RWPE1 (cell line): Measurements from ENCODE around the gene COLGALT1.
"Not testable (repeated sequence)": the region's sequence is repeated elsewhere in the genome, so short reads cannot be mapped to it uniquely, and the experiment has no call there.

Source experiments
- CTCF ChIA-PET: fragments of 350-600 bp; sonication (Branson Sonifier 250); formaldehyde crosslinking; extraction: SDS; loops from one replicate; lab custom pipeline; 2021; lab: Yijun Ruan, JAX
- POLR2A ChIA-PET: fragments of 400-600 bp; formaldehyde crosslinking; extraction: SDS; loops from one replicate; lab custom pipeline; 2020; ENCODE audit warnings: antibody characterized with exemption; ENCODE audit not compliant: low non-redundant PET; lab: Yijun Ruan, JAX
- DNase-seq: peaks from one replicate; pipeline ENCODE4 v3.0.0; 2012; ENCODE audit warnings: low spot score
- H3K27ac ChIP-seq: fragments of 450-650 bp; 2 replicates; pipeline ENCODE4 v1.5.1; 2017
- TF ChIP-seq, protein P1 (sequence below): fragments of 450-650 bp; conservative IDR thresholded peaks from 2 replicates; pipeline ENCODE4 v1.5.1; 2017; ENCODE audit warnings: low read depth, mild to moderate bottlenecking

COLGALT1 gene

DNA sequence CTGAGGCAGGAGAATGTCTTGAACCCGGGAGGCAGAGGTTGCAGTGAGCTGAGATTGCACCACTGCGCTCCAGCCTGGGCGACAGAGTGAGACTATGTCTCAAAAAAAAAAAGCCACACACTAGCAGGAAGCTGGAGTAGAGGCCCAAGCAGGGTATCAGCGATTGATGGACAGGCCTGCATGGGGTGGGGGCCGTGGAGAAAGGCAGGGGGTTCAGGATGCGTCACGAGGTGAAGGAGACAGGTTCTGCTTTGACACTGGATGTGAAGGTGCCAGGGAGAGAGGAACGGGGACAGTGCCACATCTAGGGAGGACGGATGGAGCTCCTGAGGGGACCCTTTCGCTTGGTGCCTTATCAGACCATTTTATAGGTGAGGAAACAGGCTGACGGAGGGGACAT lies 7.1 kb downstream of the COLGALT1 start:
- CTCF ChIA-PET = interaction anchor here (0.6 to 2.8 kb wide), 2 partner anchors 11 to 232 kb away, joined by 3 to 11 read pairs; no protein-coding TSS in a partner anchor
- TF ChIP-seq, protein P1, sequence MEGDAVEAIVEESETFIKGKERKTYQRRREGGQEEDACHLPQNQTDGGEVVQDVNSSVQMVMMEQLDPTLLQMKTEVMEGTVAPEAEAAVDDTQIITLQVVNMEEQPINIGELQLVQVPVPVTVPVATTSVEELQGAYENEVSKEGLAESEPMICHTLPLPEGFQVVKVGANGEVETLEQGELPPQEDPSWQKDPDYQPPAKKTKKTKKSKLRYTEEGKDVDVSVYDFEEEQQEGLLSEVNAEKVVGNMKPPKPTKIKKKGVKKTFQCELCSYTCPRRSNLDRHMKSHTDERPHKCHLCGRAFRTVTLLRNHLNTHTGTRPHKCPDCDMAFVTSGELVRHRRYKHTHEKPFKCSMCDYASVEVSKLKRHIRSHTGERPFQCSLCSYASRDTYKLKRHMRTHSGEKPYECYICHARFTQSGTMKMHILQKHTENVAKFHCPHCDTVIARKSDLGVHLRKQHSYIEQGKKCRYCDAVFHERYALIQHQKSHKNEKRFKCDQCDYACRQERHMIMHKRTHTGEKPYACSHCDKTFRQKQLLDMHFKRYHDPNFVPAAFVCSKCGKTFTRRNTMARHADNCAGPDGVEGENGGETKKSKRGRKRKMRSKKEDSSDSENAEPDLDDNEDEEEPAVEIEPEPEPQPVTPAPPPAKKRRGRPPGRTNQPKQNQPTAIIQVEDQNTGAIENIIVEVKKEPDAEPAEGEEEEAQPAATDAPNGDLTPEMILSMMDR = no peak
- H3K27ac ChIP-seq = peak overlapping the region; percentile 40
- no peak for DNase-seq
- POLR2A ChIA-PET = no interaction called here

DNA sequence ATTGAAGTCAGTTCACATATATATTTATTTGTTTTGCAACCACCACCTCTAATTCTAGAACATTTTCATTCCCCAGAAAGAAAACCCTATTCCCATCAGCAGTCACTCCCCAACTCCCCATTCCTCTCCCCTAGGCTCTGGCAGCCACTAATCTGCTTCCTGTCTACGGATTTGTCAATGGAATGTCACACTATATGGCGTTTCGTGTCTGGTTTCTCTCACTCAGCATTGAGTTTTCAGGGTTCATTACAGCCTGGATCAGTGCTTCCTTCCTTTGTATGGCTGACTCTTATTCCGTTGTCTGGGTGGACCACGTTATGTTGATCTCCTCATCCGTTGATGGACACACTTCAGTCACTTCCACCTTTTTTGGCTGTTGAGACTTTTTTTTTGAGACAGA lies 9.3 kb downstream of the COLGALT1 start:
- CTCF ChIA-PET = no interaction called here
- POLR2A ChIA-PET = no interaction called here
- no peak for DNase-seq
- TF ChIP-seq, protein P1 = no peak
- no peak overlapping the region for H3K27ac ChIP-seq

DNA sequence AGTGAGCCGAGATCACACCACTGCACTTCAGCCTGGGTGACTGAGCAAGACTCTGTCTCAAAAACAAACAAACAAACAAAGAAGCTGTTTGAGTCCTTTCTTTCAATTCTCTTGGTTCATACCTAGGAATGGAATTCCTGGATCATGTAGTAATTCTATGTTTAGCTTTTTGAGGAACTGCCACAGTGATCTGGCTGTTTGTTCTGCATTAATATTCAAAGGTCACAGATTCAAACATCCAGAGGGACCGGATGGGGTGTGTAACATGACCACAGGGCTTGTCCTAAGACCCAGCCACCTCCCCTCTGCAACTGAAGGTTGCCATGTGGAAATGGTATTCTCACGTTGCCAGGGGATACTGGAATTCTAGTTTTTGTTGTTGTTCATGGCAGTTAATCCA lies 10.2 kb downstream of the COLGALT1 start:
- POLR2A ChIA-PET = no interaction called here
- CTCF ChIA-PET = no interaction called here
- H3K27ac ChIP-seq = no peak overlapping the region
- TF ChIP-seq, protein P1 = no peak
- DNase-seq = no peak

DNA sequence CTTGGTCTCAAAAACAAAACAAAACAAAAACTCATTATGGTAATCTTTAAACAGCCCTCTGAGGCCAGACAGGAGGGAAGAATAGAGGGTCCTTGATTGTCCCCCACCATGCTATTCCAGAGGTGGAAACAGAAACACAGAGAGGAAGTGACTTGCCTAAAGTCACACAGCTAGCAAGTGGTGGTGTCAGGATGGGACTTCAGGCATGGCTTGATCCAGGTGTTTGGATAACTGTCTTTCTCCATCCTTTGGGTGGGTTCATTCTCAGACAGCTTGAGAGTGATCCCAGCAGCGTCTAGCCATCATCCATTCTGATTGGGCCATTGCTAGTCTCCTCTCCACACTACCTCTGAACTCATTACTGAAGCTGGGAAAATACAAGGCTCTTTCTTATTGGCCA lies 12.5 kb downstream of the COLGALT1 start:
- TF ChIP-seq, protein P1 = no peak
- no peak overlapping the region for H3K27ac ChIP-seq
- no peak for DNase-seq
- CTCF ChIA-PET = no interaction called here
- POLR2A ChIA-PET = no interaction called here

DNA sequence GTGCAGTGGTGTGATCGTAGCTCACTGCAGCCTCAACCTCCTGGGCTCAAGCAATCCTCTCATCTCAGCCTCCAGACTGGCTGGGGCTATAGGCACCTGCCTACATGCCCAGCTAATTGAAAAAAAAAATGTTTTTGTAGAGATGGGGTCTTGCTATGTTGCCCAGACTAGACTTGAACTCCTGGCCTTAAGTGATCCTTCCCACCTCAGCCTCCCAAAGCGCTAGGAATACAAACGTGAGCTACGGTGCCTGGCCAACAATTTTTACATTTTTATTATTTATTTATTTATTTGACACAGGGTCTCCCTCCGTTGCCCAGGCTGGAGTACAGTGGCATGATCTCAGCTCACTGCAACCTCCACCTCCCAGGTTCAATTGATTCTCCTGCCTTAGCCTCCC lies 14.8 kb downstream of the COLGALT1 start:
- POLR2A ChIA-PET, H3K27ac ChIP-seq, DNase-seq: not testable (repeated sequence)
- CTCF ChIA-PET = interaction anchor here (0.6 kb wide), 1 partner anchor 488 kb away, joined by 6 read pairs; no protein-coding TSS in a partner anchor

DNA sequence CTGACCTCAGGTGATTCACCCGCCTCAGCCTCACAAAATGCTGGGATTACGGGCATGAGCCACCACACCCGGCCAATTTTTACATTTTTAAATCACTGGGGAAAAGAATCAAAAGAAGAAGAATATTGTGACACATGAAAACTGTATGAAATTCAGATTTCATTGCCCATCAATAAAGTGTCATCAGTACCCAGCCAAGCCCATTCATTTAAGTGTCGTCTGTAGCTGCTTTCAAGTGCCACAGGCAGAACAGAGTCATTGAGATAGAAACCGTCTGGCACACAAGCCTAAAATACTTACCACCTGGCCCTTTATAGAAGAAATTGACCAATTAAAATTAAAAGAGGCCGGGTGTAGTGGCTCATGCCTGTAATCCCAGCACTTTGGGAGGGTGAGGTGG lies 15.3 kb downstream of the COLGALT1 start:
- TF ChIP-seq, protein P1 = no peak
- no peak overlapping the region; the same call in 1 of the 2 replicates for H3K27ac ChIP-seq
- CTCF ChIA-PET = no interaction called here
- DNase-seq = no peak
- POLR2A ChIA-PET = no interaction called here

DNA sequence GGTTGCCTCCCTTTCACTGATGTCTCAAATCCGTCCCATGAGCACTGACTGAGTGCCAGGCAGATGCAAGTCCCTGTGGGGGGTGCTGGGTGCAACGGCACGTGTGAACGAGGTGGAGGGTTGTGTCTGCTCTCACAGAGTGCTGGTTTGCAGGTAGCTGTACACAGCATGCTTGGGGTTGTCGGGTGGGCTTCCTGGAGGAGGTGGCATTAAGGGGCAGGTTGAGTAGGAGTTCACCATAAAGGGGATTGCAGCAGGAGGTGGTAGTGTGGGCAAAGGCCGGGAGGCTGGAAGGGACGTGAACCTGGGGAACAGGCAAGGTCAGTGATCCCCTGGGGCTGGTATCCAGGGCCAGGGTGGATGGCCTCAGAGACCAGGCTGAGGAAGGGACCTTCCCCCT lies 17.2 kb downstream of the COLGALT1 start:
- DNase-seq = no peak
- H3K27ac ChIP-seq = peak overlapping the region; percentile 76
- TF ChIP-seq, protein P1 = no peak
- CTCF ChIA-PET = interaction anchor here (1.2 to 1.8 kb wide), 2 partner anchors 36 to 194 kb away, joined by 3 to 6 read pairs; no protein-coding TSS in a partner anchor
- POLR2A ChIA-PET = no interaction called here
